KMS-11 (cell line): ENCODE data around the gene ZNF253.
"Not testable (repeated sequence)": the region's sequence is repeated elsewhere in the genome, so short reads cannot be mapped to it uniquely, and the experiment has no call there.

Experiments
- H2AFZ ChIP-seq: fragments of 200-600 bp; sonication (generic); 2 replicates; pipeline ENCODE4 v1.6.1; 2016; ENCODE audit warnings: antibody characterized with exemption, mixed run types, low read depth
- H3K27ac ChIP-seq: fragments of 200-600 bp; sonication (generic); 2 replicates; pipeline ENCODE4 v1.6.1; 2016; ENCODE audit warnings: mild to moderate bottlenecking, mixed run types
- H3K27me3 ChIP-seq: fragments of 200-600 bp; sonication (generic); 2 replicates; pipeline ENCODE4 v1.6.1; 2017; ENCODE audit warnings: mild to moderate bottlenecking, low read depth, mixed run types, moderate library complexity; ENCODE audit not compliant: insufficient read depth
- H3K36me3 ChIP-seq: fragments of 200-600 bp; sonication (generic); 2 replicates; pipeline ENCODE4 v1.6.1; 2017; ENCODE audit warnings: mild to moderate bottlenecking, mixed run types; ENCODE audit not compliant: insufficient read depth
- H3K4me1 ChIP-seq: fragments of 200-600 bp; sonication (generic); 2 replicates; pipeline ENCODE4 v1.6.1; 2016; ENCODE audit warnings: mild to moderate bottlenecking, low read depth, mixed run types; ENCODE audit not compliant: poor library complexity, severe bottlenecking
- H3K4me2 ChIP-seq: fragments of 200-600 bp; sonication (generic); 2 replicates; pipeline ENCODE4 v1.7.0; 2016; ENCODE audit warnings: mild to moderate bottlenecking, mixed run types
- H3K4me3 ChIP-seq: fragments of 200-600 bp; sonication (generic); IDR thresholded peaks from 2 replicates; pipeline ENCODE4 v1.6.1; 2017; ENCODE audit warnings: low read depth, low read length, mixed read lengths; ENCODE audit not compliant: insufficient read depth
- H3K79me2 ChIP-seq: fragments of 200-600 bp; sonication (generic); 2 replicates; pipeline ENCODE4 v1.6.1; 2016; ENCODE audit warnings: low read depth, mixed run types; ENCODE audit not compliant: insufficient read depth
- H3K9ac ChIP-seq: fragments of 200-600 bp; sonication (generic); 2 replicates; pipeline ENCODE4 v1.6.1; 2016; ENCODE audit warnings: mild to moderate bottlenecking, mixed run types
- H4K20me1 ChIP-seq: fragments of 200-600 bp; sonication (generic); 2 replicates; pipeline ENCODE4 v1.6.1; 2016; ENCODE audit warnings: mild to moderate bottlenecking, mixed run types; ENCODE audit not compliant: insufficient read depth
- CTCF ChIP-seq: fragments of 200-600 bp; sonication (generic); conservative IDR thresholded peaks from 2 replicates; pipeline ENCODE4 v1.6.1; 2017; ENCODE audit warnings: low read depth, mild to moderate bottlenecking, antibody characterized with exemption, low read length, moderate library complexity, mixed read lengths

Gene ZNF253

DNA sequence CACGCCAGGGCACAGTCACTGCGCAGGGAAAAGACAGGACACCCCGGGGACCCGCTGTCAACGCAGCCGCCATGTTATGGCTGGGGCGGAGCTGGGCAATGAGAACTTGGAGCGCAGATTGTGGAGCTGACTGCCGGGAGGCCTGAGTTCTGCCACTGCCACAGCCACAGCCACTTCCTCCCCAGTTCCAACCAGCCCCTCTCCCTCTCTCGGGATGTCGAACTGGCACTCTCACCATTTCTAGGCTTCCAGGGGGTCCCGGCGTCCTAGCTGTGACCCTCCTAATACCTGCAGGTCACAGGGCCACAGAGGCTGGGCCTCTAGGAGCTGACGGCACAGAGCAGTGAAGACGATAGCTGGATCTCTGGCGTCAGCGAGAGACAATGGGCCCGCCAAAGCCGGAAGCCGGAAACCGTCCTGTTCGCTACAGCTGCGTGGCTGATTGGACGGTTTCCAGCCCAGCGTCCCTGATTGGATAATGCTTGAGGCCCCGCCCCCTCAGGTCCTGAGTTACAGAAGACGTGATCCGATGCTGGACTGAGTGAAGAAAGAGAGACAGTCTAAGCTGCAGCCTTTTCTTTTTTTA is 44.2 kb upstream of the ZNF253 start, which contains the start of gene ZNF506:
Gene ZNF506 (minus strand): TSS at position 385 of the 586 bp plus-strand sequence. CDS start 147 bp downstream, at position 238.
- Histone ChIP-seq H3K4me2 (no peak within 1 kb of the TSS), H3K36me3 (no peaks in the 10 kb centered on the region), H3K4me3 (no peak within 1 kb of the TSS), H3K79me2 (no peaks in the 10 kb centered on the region), H2AFZ (no peak within 1 kb of the TSS), H3K27me3 (no peaks in the 10 kb centered on the region), H4K20me1 (no peaks in the 10 kb centered on the region), H3K4me1 (peaks cover 3% of the 10 kb centered on the region), H3K27ac (no peak within 1 kb of the TSS), H3K9ac (no peak within 1 kb of the TSS)
- TF ChIP-seq CTCF = no peak

DNA sequence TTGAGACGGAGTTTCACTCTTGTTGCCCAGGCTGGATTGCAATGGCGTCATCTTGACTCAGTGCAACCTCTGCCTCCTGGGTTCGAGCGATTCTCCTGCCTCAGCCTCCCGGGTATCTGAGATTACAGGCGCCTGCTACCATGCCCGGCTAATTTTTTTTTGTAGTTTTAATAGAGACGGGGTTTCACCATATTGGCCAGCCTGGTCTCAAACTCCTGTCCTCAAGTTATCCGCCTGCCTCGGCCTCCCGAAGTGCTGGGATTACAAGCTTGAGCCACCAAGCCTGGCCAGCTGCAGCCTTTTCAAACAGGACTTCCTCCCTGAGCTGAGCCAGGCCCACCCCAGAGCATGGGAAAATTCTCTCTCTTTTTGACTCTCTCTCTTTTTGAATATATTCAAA is 43.7 kb upstream of the ZNF253 start:
- H3K4me3 ChIP-seq, H4K20me1 ChIP-seq, H3K36me3 ChIP-seq, H2AFZ ChIP-seq, H3K27ac ChIP-seq, H3K79me2 ChIP-seq, H3K9ac ChIP-seq, H3K4me1 ChIP-seq, H3K4me2 ChIP-seq, H3K27me3 ChIP-seq: not testable (repeated sequence)

GRCh38 chr19:19823916-19824315 is 41.8 kb upstream of the ZNF253 start:
- Histone ChIP-seq H3K27ac (no peak overlapping the region), H3K4me2 (no peak overlapping the region), H3K9ac (no peak overlapping the region), H3K4me3 (no peak overlapping the region), H3K36me3 (no peaks in the 10 kb centered on the region), H3K4me1 (peaks cover 3% of the 10 kb centered on the region), H3K27me3 (no peaks in the 10 kb centered on the region), H3K79me2 (no peaks in the 10 kb centered on the region), H4K20me1 (no peaks in the 10 kb centered on the region), H2AFZ (no peak overlapping the region)
- no peak for TF ChIP-seq CTCF

DNA sequence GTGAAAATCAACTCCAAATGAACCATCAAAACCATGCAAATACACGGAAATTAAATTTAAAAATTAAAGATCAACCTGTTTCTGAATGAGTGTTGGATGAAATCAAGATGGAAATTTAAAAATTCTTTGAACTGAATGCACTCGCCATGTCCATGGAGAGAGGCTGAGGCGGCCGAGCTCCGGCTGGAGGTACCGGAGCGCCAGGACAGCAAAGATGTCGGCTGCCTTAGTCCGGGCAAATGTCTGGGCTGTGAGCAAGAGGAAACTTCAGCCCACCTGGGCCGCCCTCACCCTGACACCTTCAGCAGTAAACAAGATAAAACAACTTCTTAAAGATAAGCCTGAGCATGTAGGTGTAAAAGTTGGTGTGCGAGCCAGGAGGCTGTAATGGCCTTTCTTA is 38.8 kb upstream of the ZNF253 start:
- no peaks in the 10 kb centered on the region for H3K79me2 ChIP-seq
- H3K4me3 ChIP-seq = no peak overlapping the region
- no peak overlapping the region for H3K4me2 ChIP-seq
- H3K4me1 ChIP-seq = peaks cover 3% of the 10 kb centered on the region
- no peaks in the 10 kb centered on the region for H4K20me1 ChIP-seq
- H3K36me3 ChIP-seq = no peaks in the 10 kb centered on the region
- no peak for TF ChIP-seq CTCF
- no peak overlapping the region for H3K27ac ChIP-seq
- no peak overlapping the region for H3K9ac ChIP-seq
- H2AFZ ChIP-seq = no peak overlapping the region
- no peaks in the 10 kb centered on the region for H3K27me3 ChIP-seq

GRCh38 chr19:19835560-19836038 is 30.1 kb upstream of the ZNF253 start:
- H3K27me3 ChIP-seq = no peaks in the 10 kb centered on the region
- no peak overlapping the region for H3K4me3 ChIP-seq
- H3K4me2 ChIP-seq = no peak overlapping the region
- H4K20me1 ChIP-seq = no peaks in the 10 kb centered on the region
- H3K4me1 ChIP-seq = no peaks in the 10 kb centered on the region
- no peak overlapping the region for H3K27ac ChIP-seq
- no peaks in the 10 kb centered on the region for H3K79me2 ChIP-seq
- no peak for TF ChIP-seq CTCF
- H2AFZ ChIP-seq = no peak overlapping the region
- H3K9ac ChIP-seq = no peak overlapping the region
- H3K36me3 ChIP-seq = no peaks in the 10 kb centered on the region
